Cortex of kidney (tissue), 1 donor: ENCODE data around the gene PTPRN.
"Not testable (repeated sequence)": the region's sequence is repeated elsewhere in the genome, so short reads cannot be mapped to it uniquely, and the experiment has no call there.

Experiments
- DNase-seq: peaks from one replicate; lab custom pipeline; 2025; lab: John Stamatoyannopoulos, UW

Gene PTPRN

DNA sequence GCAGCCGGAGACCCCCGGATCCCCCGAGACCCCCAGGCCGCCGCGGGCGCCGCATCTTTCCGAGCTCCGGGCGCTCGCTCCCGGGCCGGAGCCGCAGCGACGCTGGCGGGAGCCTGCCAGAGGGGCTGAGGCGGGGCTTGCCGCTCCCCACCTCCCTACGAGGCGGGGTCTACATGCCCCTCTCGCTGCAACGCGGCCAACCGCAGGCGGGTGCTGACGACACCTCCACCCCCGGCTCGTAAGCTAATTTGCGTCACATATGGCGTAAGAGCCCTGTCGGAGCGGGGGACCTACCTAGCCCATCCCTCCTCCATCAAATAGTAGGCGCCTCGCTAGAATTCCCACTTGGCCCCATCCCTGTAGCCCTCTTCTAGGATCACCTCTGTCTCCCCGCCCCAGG is at the start of gene PTPRN:
TSS of gene PTPRN (minus strand) at position 124 of the 400 bp plus-strand sequence. CDS start at position 55, 69 bp downstream.
- DNase-seq: no peak

DNA sequence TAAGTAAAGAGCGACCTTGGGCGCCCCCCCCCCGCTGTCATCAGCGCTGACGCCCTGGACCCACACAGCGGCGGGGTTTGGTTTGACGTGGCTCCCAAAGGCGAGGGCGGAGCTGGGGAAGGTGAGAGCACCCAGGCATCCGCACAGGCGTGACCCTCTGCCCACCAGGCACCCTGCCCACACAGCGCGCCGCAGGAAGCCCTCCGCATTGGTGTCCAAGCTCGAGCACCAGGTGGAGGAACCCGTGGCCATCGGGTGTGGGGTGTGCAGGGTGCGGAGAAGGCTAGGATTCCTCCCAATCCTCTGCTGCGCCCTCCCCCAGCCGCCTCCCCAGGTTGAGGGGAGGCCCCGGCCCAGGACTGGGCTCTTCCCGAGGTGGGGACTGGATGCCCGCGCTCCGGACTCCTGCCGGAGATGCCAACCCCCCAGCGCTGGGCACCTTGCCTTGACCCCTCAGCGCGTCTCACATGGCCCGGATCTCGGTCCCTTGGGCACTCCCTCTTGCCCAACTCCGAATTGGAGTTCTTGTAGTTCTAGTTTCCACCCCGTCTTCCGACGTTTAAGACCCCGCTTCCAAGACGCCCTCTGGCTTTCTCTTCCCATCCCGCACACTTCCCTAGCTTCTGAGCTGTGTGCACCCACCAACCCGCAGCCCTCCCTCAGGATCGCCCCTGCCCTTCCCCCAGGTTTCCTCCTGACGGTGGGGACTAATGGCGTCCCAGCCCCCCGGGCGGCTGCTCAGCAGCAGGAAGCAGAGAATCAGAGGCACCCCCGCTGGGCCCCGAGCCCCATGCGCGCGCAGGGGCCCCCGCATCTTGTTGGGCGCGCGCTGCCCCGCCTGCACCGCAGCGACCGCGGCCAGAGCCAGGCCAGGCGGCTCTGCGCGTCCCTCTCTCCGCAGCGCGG is 49.2 kb upstream of the PTPRN start:
- no peak for DNase-seq

DNA sequence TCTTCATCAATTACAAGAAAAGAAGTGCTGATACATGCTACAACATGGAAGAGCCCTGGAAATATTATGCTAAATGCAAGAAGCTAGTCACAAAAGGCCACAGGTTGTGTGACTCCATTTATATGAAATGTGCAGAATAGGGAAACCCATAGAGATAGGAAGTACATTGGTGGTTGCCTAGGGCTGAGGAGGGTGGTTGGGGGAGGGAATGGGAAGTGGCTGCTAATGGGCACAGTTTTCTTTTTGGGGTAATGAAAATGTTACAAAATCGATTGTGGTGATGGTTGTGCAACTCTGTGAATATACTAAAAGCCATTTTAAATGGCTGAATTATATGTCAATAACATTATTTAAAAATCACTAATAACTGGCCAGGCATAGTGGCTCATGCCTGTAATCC is 47.6 kb upstream of the PTPRN start:
- DNase-seq: no peak

DNA sequence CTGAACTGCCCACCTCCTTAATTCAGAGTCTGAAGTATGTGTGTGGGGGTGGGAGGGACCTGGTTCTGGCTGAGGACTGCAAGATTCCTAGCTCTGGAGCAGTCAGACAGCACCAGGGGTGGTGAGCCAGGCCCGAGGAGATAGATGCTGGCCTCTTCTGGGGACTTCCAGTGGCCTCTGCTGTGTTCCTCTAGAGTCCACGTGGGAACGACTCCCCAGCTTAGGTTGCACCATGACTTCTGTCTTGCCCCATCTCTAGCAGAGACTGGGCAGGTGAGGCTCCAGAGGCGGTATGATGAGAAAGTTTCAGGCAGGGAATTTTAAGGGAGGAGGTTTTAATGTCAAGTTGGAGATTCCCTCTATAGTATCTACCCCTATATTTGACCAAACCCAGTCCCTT is 45.4 kb upstream of the PTPRN start:
- no peak for DNase-seq

DNA sequence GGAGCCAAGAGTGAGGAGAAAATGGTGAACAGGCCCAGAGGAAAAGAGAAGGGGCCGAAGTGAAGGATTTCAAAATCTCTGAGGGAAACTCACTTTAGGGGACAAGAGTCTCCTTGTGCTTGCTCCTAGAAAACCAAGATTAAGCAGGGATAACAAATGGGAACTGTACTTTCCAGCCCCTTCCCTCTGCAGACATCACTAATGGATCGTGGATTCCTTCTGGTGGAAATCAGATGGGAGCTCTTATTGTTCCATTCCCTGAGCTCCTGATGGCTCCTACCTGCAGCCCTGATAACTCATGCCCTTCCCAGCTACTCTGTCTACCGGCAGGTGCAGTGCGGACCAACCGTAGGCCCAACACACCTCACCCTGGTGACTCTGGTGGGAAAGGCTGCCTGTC is 43.9 kb upstream of the PTPRN start:
- no peak for DNase-seq

DNA sequence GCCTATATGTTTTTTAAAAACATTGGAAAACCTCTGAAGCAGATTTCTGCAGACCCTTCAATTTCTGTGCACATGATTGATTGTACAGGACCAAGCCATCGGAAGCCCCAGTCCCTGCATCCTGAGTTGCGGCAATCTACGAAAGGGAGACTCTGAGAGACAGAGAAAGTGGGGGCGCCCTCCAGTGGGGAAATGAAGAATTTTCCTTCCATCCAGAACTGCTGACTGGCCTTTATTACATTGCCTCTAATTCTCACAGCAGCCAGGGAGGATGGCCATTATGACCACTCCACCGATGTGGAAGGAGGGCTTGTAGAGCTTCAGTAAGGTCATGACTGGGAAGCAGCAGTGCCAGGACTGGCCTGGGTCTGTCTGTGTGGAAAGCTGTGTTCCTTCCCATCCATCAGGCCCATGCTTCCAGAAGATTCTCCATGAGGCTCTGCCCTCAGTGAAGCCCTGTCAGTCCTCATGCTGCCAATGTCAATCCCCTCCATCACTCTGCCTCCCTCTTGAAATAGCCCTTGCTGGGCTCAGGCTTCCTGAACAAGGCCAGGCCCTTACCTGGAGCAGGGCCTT is 43.3 kb upstream of the PTPRN start:
- DNase-seq: no peak

DNA sequence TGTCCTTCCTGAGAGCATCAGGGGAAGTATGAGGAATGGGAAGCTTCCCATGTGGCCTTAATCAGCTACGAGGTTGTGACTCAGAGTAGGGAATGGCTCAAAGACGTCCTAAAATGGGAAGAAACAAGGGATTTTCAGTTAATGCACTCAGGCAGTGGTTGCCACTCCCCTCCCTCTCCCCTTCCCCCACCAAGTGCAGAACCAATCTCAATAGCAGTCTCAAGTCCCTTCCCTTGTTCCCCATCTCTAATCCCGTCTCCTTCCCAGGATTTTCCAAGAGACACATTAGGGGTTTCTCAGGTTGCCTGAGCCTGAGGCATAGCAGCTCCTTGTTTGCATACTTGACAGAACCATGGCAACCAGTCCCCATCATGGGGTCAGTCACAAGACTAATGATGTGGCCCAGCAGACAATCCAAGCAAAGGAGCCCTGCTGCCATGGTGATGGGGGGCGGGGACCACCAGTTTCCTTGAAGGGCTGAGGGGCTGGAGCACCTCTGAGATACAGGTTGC is 41.6 kb upstream of the PTPRN start:
- DNase-seq: no peak

DNA sequence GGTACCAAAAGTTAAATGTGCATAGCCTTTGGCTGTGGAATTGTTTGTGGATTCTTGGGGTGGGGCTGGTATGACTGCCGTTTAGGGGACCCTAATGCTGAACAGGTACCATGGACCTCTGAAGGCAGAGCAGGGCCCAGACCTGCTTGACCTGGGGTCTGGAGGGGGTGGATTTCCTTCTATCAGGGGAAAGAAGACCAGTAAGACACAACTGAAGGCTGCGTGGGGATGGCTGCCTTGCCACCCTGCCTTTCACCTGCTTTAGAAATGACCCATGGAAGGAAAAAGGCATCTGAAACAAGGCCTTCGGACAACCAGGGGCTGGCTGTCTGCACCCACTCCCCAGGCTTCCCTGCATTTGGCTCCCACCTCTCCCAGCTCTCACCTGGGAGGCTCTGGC is 41.0 kb upstream of the PTPRN start:
- no peak for DNase-seq

DNA sequence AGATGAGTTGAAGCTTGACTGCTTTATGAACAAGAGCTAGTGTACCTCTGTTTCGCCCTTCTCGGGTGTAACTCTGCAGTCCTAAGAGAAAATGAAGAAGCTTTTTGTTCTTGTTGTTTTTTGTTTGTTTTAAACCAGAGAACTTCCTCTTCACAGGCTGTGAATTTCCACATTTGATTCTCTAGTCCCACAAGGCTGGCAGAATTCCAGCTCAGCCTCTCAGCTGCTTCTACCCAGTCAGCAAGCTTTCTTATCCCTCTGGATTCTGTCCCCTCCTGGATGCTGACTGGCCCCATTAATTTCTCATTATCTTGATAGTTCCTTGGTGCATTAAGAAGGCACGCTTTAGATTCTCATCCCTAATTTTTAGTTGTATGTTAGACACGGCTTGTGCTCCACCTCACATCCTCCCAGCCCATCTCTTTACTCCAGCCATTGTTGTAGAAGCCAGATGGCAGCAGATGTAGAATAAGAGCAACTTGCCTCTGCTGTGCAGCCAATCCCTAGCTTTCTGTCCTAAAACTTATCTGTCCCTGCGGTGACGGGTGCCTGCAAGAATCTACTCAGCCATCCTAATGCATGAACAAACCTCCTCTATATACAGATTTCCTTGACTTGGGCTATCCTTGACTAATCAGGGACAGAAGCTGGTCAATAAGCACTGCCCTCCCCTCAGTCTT is 35.7 kb upstream of the PTPRN start:
- DNase-seq: no peak

DNA sequence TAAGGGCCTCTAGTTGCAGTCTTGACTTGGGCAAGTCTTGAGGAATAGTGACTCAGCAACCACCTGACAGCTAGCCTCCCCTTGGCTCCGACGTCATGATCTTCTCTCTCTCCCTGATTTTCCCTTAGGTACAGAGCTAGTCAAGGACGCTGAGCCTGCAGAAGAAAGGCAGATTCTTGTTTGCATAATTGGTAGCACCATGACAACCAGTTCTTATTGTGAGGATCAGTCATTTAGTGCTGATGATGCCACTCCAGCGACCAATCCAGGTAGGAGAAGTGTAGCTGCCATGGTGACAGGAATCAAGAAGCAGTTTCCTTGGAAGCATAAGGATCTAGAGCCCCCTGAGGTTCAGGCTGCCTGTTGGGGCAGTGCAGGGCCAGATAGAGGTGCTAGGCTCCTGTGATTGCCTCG is 26.2 kb upstream of the PTPRN start:
- no peak for DNase-seq

DNA sequence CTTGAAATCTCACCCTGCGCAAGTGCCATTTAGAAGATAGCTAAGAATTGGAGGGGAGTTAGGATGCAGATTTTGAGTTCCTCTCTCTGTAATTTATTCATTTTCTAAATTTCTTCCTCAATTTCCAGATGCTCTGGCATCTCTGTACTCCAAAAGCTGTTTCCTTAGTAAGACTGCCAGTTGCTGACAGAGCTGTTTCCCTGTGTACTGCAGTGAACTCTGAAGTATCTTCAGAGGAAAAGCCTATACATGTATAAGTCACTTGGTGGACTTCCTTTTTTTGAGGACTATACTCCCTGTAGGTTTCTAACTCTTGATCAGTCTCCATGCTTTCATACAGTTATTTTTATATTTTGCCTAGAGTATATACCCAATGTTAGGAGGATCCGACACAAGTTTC is 24.9 kb upstream of the PTPRN start:
- DNase-seq: no peak

DNA sequence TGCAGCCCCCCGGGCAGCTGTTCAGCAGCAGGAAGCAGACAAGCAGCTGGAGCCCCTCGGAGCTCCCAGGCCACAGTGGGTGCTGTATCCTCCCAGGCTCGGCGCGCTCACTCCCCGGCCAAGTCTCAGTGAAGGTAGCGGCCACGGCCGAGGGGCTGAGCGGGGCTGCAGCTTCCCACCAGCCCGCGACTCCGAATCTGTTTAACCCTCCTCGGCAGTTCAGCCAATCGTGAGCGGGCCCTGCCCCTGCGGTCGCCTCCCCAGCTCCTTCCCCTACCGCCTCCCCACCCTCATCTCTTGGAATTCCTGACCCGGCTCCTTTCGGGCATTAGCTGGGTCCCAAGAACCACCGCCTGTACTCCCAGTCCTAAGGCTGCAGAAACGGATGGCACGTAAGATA is 23.3 kb upstream of the PTPRN start, which contains the start of gene RESP18:
TSS of gene RESP18 (minus strand) at position 203 of the 400 bp plus-strand sequence.
- DNase-seq: no peak

DNA sequence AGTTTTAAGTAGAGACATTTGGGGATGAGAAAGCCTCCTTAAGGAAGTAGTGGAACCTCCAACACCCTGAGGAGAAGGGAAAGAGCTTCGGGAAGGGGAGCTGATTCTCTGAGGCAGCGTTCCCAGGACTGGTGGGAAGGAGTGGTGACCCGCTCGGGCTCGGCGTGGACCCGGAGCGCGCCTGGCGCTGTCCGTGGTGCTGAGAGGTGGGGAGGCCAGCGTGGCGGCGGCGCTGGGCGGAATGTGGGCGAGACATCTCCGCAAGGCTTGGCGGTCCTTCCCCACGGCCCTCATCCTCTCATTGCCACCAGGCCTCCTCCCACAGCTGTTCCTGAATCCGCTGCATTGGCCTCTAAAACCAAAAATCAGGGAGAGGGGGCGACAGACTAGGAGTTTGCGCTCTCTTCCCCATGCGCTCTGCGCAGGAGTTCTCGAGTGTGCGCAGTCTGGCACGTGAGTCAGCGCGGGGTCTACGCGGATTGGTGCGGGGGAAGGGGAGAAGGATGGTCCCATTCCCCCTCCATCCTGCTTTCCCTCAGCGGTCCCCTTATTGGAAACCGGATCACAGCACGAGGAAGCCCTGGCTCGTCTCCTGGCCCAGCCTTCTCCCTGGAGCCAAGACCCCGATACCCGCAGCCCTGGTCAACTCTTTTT is 22.5 kb upstream of the PTPRN start:
- DNase-seq: no peak

DNA sequence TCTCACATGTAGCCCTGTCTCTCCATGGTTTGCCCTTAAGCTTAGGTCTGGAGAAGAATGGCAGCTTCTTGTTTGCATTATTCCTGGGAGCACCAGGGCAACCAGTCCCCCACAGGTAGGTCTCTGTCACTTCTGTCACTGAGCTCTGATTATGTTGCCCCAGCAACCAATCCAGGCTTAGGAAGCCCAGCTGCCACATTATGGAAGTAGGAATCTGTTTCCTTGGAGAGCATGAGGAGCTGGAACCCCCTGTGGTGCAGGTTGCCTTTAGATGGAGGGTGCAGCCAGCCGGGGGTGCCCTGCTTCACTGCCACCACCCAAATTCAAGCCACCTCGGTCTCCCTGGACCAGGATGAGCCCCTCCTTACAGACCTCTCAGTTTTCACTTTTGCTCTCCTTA is 18.5 kb upstream of the PTPRN start:
- DNase-seq: no peak

DNA sequence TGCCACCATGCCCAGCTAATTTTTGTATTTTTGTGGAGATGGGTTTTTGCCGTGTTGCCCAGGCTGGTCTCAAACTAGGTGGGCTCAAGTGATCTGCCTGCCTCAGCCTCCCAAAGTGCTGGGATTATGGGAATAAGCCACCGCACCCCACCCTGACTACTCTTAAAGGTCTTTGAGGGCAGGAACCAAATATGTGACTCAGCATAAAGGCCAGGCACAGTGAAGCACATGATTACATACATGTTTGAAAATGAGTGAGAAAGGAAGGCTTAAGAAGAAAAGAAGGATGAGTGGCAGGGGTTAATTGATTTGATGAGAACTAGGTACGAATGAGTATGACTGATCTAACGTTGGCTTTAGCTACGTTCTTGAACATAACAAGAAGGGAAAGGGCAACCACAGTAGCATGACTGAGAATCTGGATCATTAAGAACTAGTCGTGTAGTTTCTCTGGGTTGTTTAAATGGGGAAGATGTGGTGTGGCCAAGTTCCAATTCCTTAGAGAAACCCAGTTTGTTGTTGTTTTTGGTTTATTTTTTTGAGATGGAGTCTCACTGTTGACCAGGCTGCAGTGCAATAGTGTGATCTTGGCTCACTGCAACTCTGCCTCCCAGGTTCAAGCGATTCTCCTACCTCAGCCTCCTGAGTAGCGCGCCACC is 16.6 kb upstream of the PTPRN start:
- no peak for DNase-seq

DNA sequence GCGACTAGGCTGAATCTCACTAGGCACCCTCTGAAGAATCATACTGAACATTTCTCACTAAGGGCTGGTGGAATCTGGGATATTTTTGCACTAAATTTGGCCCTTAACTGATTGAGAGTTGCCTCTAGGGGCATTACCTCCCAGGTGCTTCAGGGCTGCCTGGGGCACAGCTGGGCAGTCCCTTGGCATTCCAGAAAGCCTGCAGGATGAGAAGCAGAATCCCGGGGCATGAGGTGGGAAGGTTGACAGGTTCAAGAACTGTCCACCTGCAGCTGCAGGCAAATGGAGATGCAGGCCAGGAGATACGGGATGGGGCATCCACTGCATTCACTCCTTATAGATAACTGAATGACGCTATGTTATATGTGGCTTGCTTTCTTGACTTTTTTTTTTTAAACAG is 15.9 kb upstream of the PTPRN start:
- DNase-seq: no peak

DNA sequence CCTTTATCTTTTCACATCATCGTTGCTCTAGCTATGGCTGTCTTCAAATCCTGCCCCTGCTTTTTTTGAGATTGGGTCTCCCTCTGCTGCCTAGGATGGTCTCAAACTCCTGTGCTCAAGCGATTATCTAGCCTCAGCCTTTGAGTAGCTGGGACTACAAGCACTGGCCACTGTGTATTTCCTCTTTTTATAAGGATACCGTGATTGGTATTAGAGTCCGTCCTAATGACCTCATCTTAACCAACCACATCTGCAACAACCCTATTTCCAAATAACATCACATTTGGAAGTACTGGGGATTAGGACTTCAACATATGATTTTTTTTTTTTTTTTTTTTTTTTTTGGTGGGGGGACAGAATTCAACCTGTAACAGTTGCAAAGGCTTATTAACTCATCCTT is 14.2 kb upstream of the PTPRN start:
- DNase-seq: no peak

DNA sequence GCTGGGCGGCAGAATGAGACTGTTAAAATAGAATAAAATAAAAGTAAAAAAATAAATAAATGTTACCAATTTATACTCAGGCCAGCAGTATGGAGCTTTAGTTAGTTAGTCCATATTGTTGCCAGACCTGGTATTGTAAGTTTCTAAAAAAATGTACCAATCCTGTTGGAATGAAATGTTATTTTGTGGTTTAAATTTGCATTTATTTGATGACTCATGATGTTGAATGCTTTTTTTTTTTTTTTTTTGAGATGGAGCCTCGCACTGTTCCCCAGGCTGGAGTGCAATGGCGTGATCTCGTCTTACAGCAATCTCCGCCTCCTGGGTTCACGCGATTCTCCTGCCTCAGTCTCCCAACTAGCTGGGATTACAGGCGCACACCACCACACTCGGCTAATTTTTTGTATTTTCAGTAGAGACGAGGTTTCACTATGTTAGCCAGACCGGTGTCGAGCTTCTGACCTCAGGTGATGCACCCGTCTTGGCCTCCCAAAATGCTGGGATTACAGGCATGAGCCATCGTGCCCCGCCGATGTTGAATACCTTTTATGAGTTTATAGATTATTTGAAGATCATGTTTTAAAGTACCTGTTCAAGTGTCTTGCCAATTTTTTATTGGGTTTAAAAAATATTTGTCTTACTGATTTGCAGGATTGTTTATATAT is 5.7 kb upstream of the PTPRN start:
- no peak for DNase-seq

DNA sequence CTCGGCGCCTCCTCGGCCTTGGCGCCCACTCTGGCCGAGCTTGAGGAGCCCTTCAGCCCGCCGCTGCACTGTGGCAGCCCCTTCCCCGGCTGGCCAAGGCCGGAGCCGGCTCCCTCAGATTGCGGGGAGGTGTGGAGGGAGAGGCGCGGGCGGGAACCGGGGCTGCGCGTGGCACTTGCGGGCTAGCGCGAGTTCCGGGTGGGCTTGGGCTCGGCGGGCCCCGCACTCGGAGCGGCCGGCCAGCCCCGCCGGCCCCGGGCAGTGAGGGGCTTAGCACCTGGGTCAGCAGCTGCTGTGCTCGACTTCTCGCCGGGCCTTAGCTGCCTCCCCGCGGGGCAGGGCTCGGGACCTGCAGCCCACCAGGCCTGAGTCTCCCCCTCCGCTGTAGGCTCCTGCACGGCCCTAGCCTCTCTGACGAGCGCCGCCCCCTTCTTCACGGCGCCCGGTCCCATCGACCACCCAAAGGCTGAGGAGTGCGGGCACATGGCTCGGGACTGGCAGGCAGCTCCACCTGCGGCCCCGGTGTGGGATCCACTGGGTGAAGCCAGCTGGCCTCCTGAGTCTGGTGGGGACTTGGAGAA is 3.6 kb upstream of the PTPRN start:
- not testable (repeated sequence) for DNase-seq
